ENCODE measurements around the gene CD164L2. TPM values are rescaled to one million over a fixed set of nuclear protein-coding genes. Genes with fewer than 3 reads are reported as not detected.
A peak's percentile ranks its signal among the peaks of the same experiment; 100 is the strongest.

Gene CD164L2
- total RNA-seq, 1 donor from 2014 or later: not detected

GRCh38 chr1:27405598-27406361 is 22.6 kb upstream of the CD164L2 start:
- peak; percentile 56 for DNase-seq (ENCODE audit: low read depth)

DNA sequence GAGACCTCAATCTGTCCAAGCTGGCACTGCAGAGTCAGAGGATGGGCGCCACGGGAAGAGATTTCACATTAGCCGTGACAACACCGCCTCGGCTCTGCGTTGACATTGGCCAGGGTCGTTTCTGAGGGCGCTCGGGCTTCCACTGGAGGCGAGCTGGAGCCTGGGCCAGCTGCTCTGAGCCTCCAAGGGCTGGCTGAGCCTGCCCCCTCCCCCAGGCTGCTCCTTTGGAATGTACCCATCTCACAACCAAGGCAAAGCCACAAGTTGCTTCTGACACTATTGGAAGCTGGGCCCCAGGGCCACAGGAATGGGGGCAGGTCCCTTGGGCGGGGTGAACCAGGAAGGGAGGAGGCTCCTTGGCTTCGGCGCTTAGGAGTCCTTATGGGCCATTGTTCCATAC is 21.9 kb upstream of the CD164L2 start:
- DNase-seq (ENCODE audit: low read depth): peak; percentile 98

- DNase-seq (ENCODE audit: low read depth): peak; percentile 47
These were observed 20.8 kb upstream of the CD164L2 start for GRCh38 chr1:27403931-27404330.

- DNase-seq (ENCODE audit: low read depth): peak; percentile 95
These were observed 20.1 kb upstream of the CD164L2 start for GRCh38 chr1:27403065-27403726.

DNA sequence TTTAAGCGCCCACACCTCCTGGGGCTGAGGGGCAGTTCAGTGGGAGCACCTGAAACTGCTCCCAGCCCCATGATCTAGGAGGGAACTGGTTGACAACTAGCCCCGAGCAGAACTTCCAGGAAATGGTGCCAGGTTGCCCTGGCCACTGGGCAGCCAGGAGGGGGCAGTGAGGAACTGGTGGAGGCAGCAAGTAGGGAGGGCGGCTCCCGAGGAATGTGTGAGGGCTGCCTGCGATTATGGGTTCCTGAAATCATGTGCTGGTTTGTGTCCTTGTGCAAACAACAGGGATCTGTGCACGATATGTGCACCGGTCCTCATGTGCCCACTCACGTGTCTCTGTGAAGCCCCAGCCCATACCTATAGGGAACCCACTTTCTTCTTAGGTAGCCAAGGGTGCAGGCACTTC is 19.2 kb upstream of the CD164L2 start:
- DNase-seq (ENCODE audit: low read depth): peak; percentile 87

DNA sequence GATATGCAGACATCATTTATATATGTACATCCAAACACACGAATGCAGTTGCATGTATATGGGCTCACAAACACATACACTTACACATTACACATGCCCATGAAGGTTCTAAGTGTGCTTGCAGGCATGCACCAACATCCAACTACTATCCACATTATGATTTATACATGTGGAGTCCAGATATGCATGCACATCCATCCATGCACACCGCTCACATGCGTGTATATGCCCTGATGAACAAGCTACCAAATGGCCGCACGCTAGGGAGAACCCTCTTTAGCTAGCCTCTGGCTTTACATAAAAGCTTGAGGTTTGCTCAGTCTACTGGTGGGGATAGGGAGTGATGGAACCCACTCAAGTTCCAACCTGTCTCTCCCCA is 17.8 kb upstream of the CD164L2 start:
- no peak for DNase-seq (ENCODE audit: low read depth)

GRCh38 chr1:27400082-27400962 is 17.2 kb upstream of the CD164L2 start:
- no peak for DNase-seq (ENCODE audit: low read depth)

GRCh38 chr1:27399251-27400025 is 16.3 kb upstream of the CD164L2 start:
- no peak for DNase-seq (ENCODE audit: low read depth)

GRCh38 chr1:27398405-27399149 is 15.4 kb upstream of the CD164L2 start:
- DNase-seq (ENCODE audit: low read depth): no peak

GRCh38 chr1:27397749-27398148 is 14.6 kb upstream of the CD164L2 start:
- no peak for DNase-seq (ENCODE audit: low read depth)

GRCh38 chr1:27397110-27397509 is 14.0 kb upstream of the CD164L2 start:
- DNase-seq (ENCODE audit: low read depth): peak; percentile 63

DNA sequence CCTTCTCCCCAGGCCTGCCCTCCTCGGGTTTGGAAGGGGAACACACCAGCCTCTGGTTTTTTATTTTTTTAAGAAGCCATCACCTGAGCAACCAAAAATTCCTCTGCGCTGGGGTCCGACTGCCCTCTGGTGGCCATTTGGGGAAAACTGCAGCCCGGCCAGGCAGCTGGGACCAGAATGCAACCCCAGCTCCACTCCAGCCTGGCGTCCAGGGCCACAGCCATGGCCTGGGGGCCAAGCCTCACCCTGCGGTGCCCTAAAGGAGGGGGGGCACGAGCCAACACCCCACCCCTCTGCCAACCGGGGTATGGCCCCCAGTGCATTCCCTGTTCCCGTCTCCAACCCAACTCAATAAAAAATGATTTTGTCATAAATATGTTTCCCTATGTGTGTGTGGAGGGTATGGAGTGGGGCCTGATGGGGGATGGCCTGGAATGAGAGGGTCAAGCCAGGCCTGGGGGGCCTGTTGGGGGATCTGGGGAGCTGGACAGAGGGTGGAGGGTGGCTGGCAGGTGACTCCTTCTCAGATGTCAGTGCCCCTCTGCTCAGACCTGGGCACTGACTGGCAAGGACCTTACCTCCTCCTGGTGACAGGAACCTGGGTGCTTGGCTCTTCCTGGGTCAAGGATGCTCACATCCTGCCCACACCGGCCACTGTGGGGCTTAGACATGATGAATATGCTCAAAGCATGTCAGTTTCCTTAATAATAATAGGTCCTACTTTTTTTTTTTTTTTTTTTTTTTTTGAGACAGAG is 12.5 kb upstream of the CD164L2 start:
- DNase-seq (ENCODE audit: low read depth): peak; percentile 77

GRCh38 chr1:27394925-27395324 is 11.8 kb upstream of the CD164L2 start:
- DNase-seq (ENCODE audit: low read depth): no peak

DNA sequence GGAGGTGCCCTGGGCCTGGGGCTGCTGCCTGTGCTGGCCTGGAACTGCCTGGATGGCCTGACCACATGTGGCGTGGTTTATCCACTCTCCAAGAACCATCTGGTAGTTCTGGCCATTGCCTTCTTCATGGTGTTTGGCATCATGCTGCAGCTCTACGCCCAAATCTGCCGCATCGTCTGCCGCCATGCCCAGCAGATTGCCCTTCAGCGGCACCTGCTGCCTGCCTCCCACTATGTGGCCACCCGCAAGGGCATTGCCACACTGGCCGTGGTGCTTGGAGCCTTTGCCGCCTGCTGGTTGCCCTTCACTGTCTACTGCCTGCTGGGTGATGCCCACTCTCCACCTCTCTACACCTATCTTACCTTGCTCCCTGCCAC is 11.1 kb upstream of the CD164L2 start:
- DNase-seq (ENCODE audit: low read depth): no peak

GRCh38 chr1:27393641-27394281 is 10.6 kb upstream of the CD164L2 start:
- DNase-seq (ENCODE audit: low read depth): no peak

- peak; percentile 34 for DNase-seq (ENCODE audit: low read depth)
These were observed 9.9 kb upstream of the CD164L2 start for GRCh38 chr1:27392778-27393635.

GRCh38 chr1:27392096-27392777 is 9.1 kb upstream of the CD164L2 start, which contains the start of gene GPR3:
Gene GPR3, plus strand, starts transcription at chr1:27392622. Its CDS starts 1,177 bp downstream, at chr1:27393799.
- peak; percentile 91 for DNase-seq (ENCODE audit: low read depth)

Data from myocyte (in vitro differentiated cells).